IPS-20b (cell line): Measurements from ENCODE around the gene SLC30A3.
"Not testable (repeated sequence)": the region's sequence is repeated elsewhere in the genome, so short reads cannot be mapped to it uniquely, and the experiment has no call there.

Experiments used
- H3K27ac ChIP-seq: one replicate; pipeline ENCODE4 v1.5.1; 2013; ENCODE audit warnings: low read length
- H3K27me3 ChIP-seq: 2 replicates; pipeline ENCODE4 v1.6.1; 2013; ENCODE audit warnings: mild to moderate bottlenecking, low read length, inconsistent platforms; ENCODE audit not compliant: insufficient read depth
- H3K36me3 ChIP-seq: 2 replicates; pipeline ENCODE4 v1.6.1; 2013; ENCODE audit warnings: low read depth, mild to moderate bottlenecking, inconsistent platforms, low read length, moderate library complexity; ENCODE audit not compliant: insufficient read depth
- H3K4me1 ChIP-seq: 2 replicates; pipeline ENCODE4 v1.6.1; 2013; ENCODE audit warnings: mild to moderate bottlenecking, control low read depth, inconsistent platforms, low read length, moderate library complexity; ENCODE audit not compliant: insufficient read depth
- H3K4me3 ChIP-seq: 2 replicates; pipeline ENCODE4 v1.5.1; 2013; ENCODE audit warnings: mild to moderate bottlenecking, low read length, inconsistent platforms
- H3K9ac ChIP-seq: 2 replicates; pipeline ENCODE4 v1.6.1; 2013; ENCODE audit warnings: low read depth, mild to moderate bottlenecking, inconsistent platforms, low read length, moderate library complexity
- H3K9me3 ChIP-seq: 2 replicates; pipeline ENCODE4 v1.6.1; 2013; ENCODE audit warnings: mild to moderate bottlenecking, low read depth, low read length, inconsistent platforms; ENCODE audit not compliant: insufficient read depth

The SLC30A3 gene

GRCh38 chr2:27303093-27304025 is 40.5 kb upstream of the SLC30A3 start:
- Histone ChIP-seq H3K4me3 (peak overlapping the region; percentile 30; the same call in 1 of the 2 replicates), H3K9ac (no peak overlapping the region; the same call in 1 of the 2 replicates), H3K27me3 (peaks cover 42% of the 10 kb centered on the region), H3K36me3 (no peaks in the 10 kb centered on the region), H3K9me3 (no peaks in the 10 kb centered on the region), H3K27ac (no peak overlapping the region), H3K4me1 (no peaks in the 10 kb centered on the region)

GRCh38 chr2:27300606-27301005 is 37.8 kb upstream of the SLC30A3 start:
- not testable (repeated sequence) for H3K27ac ChIP-seq, H3K9ac ChIP-seq, H3K36me3 ChIP-seq, H3K4me1 ChIP-seq, H3K9me3 ChIP-seq, H3K4me3 ChIP-seq
- H3K27me3 ChIP-seq: peaks cover 14% of the 10 kb centered on the region

- no peak overlapping the region for H3K9ac ChIP-seq
- no peaks in the 10 kb centered on the region for H3K9me3 ChIP-seq
- H3K4me1 ChIP-seq: no peaks in the 10 kb centered on the region
- H3K27ac ChIP-seq: no peak overlapping the region
- no peak overlapping the region for H3K4me3 ChIP-seq
- no peaks in the 10 kb centered on the region for H3K36me3 ChIP-seq
- no peaks in the 10 kb centered on the region for H3K27me3 ChIP-seq
These were observed 35.7 kb upstream of the SLC30A3 start for GRCh38 chr2:27298391-27299080.

GRCh38 chr2:27297195-27297594 is 34.3 kb upstream of the SLC30A3 start:
- Histone ChIP-seq H3K4me3 (no peak overlapping the region), H3K4me1 (no peaks in the 10 kb centered on the region; the same call in 1 of the 2 replicates), H3K36me3 (no peaks in the 10 kb centered on the region), H3K9ac (no peak overlapping the region), H3K27ac (no peak overlapping the region), H3K27me3 (no peaks in the 10 kb centered on the region), H3K9me3 (no peaks in the 10 kb centered on the region)

- Histone ChIP-seq H3K9ac (no peak overlapping the region), H3K4me1 (no peaks in the 10 kb centered on the region; the same call in 1 of the 2 replicates), H3K36me3 (no peaks in the 10 kb centered on the region), H3K9me3 (no peaks in the 10 kb centered on the region), H3K27me3 (0 out of 2 replicates have a peak, but pooled peaks cover 5% of the 10 kb centered on the region), H3K4me3 (no peak overlapping the region), H3K27ac (no peak overlapping the region)
These were observed 33.6 kb upstream of the SLC30A3 start for GRCh38 chr2:27296481-27296880.

GRCh38 chr2:27294928-27295327 is 32.1 kb upstream of the SLC30A3 start:
- Histone ChIP-seq H3K4me1 (no peaks in the 10 kb centered on the region; the same call in 1 of the 2 replicates), H3K36me3 (no peaks in the 10 kb centered on the region), H3K4me3 (no peak overlapping the region), H3K27me3 (0 out of 2 replicates have a peak, but pooled peaks cover 8% of the 10 kb centered on the region), H3K9ac (no peak overlapping the region), H3K9me3 (no peaks in the 10 kb centered on the region), H3K27ac (no peak overlapping the region)

GRCh38 chr2:27291865-27292264 is 29.0 kb upstream of the SLC30A3 start:
- no peaks in the 10 kb centered on the region for H3K36me3 ChIP-seq
- H3K4me1 ChIP-seq: no peaks in the 10 kb centered on the region; the same call in 1 of the 2 replicates
- H3K27ac ChIP-seq: no peak overlapping the region
- no peaks in the 10 kb centered on the region for H3K9me3 ChIP-seq
- H3K9ac ChIP-seq: no peak overlapping the region
- 0 out of 2 replicates have a peak, but pooled peaks cover 8% of the 10 kb centered on the region for H3K27me3 ChIP-seq
- H3K4me3 ChIP-seq: peak overlapping the region; percentile 8; the same call in 1 of the 2 replicates

- Histone ChIP-seq H3K9me3 (no peaks in the 10 kb centered on the region), H3K36me3 (no peaks in the 10 kb centered on the region), H3K4me1 (no peaks in the 10 kb centered on the region; the same call in 1 of the 2 replicates), H3K4me3 (no peak overlapping the region), H3K9ac (no peak overlapping the region), H3K27ac (no peak overlapping the region), H3K27me3 (0 out of 2 replicates have a peak, but pooled peaks cover 8% of the 10 kb centered on the region)
These were observed 27.7 kb upstream of the SLC30A3 start for GRCh38 chr2:27290549-27290948.

GRCh38 chr2:27288610-27289009 is 25.8 kb upstream of the SLC30A3 start:
- no peak overlapping the region for H3K9ac ChIP-seq
- no peak overlapping the region for H3K4me3 ChIP-seq
- H3K4me1 ChIP-seq: no peaks in the 10 kb centered on the region; the same call in none of the 2 replicates
- no peak overlapping the region for H3K27ac ChIP-seq
- H3K9me3 ChIP-seq: no peaks in the 10 kb centered on the region
- H3K27me3 ChIP-seq: 0 out of 2 replicates have a peak, but pooled peaks cover 8% of the 10 kb centered on the region
- no peaks in the 10 kb centered on the region for H3K36me3 ChIP-seq

- no peaks in the 10 kb centered on the region for H3K36me3 ChIP-seq
- H3K4me1 ChIP-seq: peaks cover 8% of the 10 kb centered on the region; the same call in 1 of the 2 replicates
- peaks cover 22% of the 10 kb centered on the region for H3K27me3 ChIP-seq
- no peak overlapping the region for H3K27ac ChIP-seq
- H3K4me3 ChIP-seq: no peak overlapping the region
- H3K9ac ChIP-seq: no peak overlapping the region
- no peaks in the 10 kb centered on the region for H3K9me3 ChIP-seq
These were observed 22.6 kb upstream of the SLC30A3 start for GRCh38 chr2:27285481-27285880.

- Histone ChIP-seq H3K27ac (no peak overlapping the region), H3K4me1 (peaks cover 11% of the 10 kb centered on the region; the same call in 1 of the 2 replicates), H3K36me3 (no peaks in the 10 kb centered on the region), H3K9ac (no peak overlapping the region), H3K9me3 (no peaks in the 10 kb centered on the region), H3K4me3 (no peak overlapping the region), H3K27me3 (peaks cover 22% of the 10 kb centered on the region)
These were observed 22.1 kb upstream of the SLC30A3 start for GRCh38 chr2:27284996-27285395.
